HG03103 (cell line): ENCODE data around the gene CYB5R2.

Experiments used
- ATAC-seq: cut with Tn5 transposase; IDR thresholded peaks from one replicate; pipeline ENCODE4 v1.9.1; 2021; ENCODE audit warnings: low read depth; ENCODE audit not compliant: unreplicated experiment

The CYB5R2 gene

DNA sequence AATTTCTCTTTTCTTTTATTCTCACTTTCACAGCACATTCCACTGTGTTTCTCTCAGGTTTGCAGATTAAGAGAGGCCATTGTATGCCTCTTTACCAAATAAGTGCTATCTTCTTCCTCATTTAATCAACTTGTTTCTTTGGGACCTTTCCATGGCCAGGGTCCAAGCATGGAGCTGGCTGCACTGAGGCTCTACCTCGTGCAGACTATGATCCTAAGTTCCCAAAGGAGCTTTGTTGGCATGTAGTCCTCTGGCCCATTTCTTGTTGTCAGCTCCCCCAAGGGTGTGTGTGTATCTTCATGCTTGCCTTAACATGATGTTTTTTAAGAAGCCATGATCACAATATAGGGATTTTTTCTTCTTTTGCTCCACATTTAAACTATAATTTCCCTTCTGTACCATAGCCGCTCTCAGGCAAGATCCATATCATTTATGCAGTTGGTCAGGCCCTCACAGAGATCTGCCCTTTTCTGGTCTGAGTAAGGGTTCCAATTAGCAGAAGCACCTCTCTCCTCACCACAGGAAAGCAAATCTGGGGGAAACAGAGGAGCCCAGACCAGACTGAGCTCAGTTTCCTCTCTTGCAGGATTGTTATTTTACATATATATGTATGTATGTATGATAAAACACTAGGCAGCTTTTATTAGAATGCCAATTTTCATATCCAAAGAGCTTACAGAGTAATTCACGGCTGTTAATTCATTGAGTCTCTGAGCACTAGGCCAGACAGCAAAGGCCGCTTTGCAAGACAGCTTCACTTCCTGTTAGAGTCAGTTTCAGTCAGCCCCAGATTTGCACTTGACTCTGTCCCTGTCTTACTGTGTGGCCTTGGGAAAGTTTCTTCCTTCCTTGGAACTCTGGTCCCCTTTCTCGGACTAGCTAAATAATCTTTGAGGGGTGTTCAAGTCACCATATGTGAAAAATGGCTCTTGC is 34.3 kb downstream of the CYB5R2 start:
- peak; percentile 68 for ATAC-seq

DNA sequence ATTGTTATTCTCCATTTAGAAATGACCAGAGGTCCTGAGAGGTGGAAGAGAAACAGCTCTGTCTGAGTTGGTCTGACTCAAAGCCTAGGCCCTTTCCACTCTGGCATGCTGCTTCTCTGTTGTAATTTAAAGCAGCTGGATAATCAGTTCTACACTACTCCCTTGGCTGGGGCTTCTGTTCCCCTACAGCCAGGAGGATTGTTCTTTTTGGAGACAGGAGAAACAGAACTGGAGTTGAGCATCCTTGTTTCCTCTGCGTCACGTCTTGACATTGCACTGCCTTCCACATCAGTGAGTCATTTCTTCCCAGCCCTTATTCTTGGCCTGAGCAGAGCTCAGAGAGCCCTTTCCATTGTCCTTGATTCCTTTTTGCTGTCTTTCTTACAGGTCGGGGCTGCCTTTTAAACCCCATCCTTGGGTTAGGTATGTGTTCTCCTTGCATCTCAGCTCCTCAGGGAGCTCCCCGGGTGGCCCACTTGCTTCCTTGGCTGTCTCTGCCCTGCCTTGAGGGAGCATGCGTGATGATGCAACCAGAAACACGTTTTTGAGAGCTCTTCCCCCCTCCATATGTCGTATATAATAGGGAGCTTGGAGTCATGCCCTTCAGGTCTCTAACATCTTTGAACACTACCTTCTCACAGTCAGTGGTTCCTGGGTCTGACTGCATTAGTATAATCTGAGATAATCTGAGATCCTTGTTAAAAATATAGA is 35.7 kb downstream of the CYB5R2 start:
- no peak for ATAC-seq

DNA sequence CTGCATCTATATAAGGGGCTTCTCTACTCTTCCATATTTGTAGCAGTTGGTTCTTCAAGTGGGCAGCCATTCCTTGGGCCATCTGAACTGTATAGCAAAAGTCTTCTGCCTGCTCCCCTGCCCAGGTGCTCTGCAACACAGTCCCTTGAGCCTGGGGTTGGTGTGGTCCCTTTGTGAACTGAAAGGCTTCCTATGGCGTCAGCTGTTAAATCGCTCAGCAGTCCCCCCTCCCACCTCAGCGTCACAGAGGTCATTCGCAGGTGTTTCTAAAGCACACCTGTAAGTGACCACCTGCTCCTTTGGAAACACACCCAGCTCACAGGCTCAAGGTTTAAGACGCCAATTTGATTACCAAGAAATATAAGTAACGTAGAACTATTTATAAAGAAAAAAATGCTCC is 37.0 kb downstream of the CYB5R2 start:
- ATAC-seq: no peak

DNA sequence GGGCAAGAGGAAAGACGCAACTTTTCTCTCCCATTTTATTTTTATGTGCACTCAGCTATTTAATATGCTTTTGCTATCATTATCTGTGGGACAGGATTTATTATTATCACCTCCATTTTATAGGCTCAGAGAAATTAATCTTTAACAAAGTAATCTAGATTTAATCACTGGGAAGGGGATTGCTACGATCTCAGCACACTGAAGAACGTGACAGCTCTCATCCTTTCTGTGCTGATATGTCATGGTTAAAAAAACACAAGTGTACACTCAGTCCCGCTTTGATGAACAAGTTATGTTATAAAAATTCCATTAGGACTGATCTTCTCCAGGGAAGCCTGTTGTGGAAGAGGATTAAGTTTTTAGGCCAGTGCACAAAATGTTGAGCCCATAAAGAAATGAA is 37.6 kb downstream of the CYB5R2 start:
- ATAC-seq: no peak

DNA sequence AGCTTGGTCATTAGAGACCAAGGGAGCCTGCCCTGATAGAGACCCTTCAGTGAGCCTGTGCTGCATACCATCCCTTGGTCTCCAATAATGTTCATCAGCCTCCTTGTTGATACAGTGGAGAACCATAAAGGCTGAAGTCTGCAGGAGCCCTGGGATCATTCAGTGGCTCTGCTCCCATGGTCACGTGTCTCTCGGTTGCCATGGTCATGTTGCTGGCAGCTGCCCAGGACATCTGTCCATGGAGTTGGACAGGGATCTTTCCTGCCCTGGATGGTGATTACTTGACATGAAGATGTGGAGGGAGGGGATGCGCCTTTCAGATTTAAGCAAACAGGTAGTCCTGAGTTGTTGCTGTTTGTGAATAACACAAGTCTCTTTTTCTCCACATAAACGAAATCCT is 38.2 kb downstream of the CYB5R2 start:
- ATAC-seq: no peak

DNA sequence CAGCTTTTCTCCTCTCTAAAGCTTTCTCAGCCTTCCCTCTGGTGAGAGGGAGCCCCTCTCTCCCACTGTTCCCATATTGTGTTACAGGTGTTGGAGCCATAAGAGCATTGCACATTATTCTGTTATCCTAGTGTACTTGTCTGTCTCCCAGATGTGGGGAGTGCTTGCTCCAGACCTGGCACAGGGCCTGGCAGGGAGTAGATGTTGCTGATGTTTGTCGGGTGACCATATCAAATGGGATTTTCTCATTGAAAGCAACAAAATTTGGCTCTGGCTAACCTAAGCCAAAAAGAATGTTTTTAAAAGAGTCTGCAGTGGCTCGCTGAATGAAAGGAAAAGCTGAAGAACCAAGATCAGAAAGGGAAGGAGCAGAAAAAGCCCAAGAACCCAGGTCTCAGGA is 41.1 kb downstream of the CYB5R2 start:
- ATAC-seq: no peak

DNA sequence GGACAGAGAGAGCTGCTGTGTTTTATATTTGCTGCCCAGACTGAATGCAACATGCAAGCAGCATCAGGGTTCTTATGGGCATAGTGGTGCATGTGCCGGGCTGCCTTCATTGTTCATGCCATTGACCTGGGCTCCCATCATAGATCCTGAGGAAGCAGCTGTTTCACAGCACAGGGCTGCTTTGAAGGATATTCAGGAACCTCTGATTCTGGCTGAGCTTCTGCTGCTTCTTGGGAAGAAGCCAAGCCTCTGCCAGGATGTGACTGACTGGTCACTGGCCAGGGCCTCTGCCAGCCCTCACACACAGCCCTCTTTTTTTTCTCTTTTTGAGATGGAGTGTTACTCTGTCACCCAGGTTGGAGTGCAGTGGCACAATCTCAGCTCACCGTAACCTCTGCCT is 43.3 kb downstream of the CYB5R2 start:
- no peak for ATAC-seq

DNA sequence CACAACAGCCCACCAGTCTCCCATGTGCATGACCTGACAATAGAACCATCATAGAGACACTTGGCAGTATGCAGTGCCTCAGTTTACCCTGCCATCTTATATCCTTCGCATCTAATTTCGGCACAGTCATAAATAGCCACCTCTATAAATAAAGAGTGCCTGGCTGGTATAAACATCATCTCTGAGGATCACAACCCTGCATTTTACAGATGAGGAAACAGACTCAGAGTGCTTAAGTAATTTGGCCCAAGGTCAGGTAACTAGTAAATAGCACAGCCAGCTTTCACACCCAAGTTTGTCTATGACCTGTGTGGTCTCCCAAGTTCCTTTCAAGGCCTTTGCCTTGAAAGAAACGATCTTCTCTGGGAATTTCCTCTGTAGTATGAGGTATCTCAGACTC is 44.6 kb downstream of the CYB5R2 start:
- ATAC-seq: no peak

DNA sequence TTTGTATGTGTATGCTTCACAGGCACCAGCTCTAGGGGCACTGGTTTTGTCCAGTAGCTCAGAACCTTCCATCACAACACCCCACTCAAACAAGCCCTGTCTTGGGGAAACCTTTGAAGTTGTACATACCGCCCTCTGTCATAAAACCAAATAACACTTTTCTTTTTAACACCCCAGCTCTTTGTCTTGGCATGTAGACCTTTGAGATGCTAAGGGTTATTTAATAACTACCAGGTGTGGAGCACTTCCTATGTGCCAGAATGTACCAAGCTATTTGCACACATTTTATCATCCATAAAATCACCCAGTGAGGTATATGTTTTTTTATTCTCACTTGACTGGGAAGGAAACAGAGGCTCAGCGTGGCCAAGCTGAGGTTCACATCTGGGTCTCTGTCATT is 50.6 kb downstream of the CYB5R2 start:
- no peak for ATAC-seq

DNA sequence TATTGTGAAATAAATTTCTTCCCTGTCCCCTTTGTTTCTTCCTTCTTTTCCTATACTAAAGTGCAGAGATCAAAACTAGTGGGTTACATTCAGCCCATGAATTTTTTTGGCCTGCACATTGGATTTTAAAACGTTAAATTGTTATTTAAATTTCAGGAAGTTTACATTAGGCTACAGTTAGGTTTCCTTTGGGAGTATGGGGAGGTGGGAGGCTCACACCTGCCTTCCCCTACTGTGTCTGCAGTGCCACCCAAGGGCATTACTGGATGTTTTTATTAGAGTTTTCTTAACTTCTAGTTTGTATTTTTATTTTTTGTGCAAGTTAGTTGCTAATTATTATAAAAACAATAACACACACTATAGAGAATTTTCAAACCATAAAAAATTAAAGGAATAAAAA is 51.7 kb downstream of the CYB5R2 start:
- no peak for ATAC-seq

DNA sequence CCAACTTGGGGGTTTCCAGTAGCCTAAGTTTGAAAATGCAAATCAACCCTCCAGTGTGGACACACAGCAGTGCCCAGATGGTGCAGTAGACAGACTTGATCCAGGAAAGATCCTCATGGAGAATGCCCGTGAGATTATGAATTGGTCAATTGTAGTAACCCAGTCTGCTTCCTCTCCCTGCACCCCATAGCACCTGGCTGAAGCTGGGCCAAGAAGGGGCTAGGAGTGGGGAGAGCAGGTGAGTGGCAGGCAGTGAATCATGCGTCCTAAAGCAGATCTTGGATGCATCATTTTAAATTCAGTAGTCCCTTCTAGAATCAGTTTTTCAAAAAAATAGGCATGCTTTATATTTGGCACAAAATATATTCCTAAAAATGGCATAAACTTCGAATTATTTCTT is 52.2 kb downstream of the CYB5R2 start:
- no peak for ATAC-seq

DNA sequence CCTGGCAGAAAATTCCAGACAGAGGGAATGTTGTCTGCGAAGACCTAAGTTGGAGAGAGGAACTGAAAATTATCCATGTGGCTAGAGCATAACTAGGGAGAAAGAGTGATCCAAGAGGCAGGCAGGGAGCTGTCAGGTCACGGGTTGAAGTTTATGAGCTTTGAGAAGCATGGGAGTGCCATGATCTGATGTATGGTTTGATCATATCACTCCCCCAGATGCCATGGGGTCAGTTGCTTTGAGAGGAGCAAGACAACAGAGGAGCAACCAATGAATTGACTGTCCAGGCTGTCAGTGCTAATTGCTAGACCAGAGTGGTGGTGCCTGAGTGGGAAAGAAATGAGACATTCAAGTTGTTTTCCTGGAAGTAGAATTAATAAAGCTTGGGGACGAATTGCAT is 54.0 kb downstream of the CYB5R2 start:
- no peak for ATAC-seq

DNA sequence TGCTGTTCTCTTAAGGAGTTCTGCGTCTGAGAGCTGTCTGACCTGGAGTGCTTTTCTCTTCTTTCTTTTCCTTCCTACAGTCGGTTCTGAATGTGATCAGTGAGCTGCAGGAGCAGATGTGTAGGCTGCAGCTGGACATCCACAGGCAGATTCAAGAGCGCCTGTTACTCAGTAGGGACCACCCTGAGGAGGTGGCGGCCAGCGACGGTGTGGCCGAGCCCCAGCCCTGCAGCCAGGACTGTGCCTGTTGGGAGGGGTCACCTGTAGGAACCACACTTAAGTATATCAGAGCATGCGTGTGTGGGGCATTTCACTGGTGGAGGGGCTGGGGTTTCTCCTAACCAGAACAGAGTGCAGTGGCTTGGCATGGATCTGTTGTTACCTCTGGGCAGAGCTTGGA is 56.3 kb downstream of the CYB5R2 start:
- no peak for ATAC-seq
